ENCODE results near the gene GPR146.

The GPR146 gene

DNA sequence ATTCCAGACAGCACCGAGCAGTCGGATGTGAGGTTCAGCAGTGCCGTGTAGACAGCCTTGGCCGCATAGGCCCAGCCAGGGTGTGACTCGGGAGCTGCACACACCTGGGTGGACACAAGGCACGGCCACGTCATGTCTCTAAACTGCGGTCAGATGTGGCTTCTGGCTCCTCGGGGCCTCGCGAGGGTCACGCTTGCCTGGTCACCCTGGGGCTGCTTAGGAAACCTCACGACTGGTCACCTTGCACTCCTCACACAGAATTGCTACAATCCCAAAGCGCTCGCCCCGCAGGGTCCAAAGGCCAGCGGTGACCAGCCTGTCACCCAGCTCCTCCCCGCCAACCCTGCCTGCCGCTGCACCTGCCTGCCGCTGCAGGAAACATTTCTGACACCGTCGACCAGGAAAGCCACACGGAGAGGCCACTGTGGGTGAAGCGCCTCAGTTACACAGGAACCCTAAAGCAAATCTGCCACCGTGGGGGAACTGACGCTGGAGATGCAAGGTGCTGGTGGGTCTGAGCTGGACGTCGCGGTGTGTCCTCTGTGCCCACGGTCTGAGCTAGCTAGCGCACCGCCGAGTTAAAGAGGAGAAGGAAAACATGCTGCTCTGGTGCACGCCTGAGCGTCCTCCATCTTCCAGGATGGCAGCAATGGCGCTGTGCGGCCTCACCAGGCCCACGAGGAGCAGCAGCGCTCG, 48.6 kb downstream of the GPR146 start:
- no peak for DNase-seq (ENCODE audit: low read depth)

DNA sequence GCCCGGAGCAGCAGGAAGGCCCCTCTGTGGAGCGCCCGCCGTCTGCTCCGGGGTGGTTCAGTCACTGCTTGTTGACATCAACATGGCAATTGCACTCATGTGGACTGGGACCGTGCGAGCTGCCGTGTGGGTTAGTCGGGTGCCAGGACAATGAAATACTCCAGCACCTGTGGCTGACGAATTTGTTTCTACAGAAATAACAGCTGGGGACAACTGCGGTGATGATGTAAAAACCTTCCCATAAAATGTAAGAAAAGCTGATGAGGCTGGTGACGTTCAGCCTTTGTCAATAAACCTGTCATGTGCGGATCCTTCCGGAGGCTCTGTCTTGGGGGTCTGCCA, 49.1 kb downstream of the GPR146 start:
- no peak for DNase-seq (ENCODE audit: low read depth)

DNA sequence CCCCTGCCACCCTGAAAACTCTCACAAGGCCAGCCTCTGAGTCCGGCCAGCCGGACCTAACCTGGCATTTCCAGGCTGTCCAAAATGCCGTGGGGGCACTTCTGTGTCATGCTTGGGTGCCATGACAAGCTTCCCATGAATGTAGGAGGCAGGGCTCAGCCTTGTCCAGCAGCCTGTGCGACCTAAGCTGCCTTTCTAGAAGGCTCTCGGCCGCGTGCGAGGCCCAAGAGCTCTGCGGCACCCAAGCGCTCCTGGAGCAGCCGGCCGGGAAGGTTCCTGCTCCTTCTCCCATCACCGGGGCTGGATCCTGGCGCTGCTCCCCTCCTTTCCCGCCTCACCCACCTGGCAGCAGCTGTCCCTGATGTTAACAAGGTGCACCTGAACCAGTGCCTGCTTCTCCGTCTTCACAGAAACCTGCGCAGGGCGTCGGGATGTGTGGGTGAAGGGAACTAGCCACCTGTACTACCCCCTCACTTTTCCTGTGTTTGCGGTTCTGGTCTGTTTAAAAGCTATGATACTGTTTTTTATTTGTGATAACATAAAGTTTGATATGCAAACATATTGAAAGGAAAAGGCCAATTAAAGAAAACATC, 49.7 kb downstream of the GPR146 start:
- no peak for DNase-seq (ENCODE audit: low read depth)

DNA sequence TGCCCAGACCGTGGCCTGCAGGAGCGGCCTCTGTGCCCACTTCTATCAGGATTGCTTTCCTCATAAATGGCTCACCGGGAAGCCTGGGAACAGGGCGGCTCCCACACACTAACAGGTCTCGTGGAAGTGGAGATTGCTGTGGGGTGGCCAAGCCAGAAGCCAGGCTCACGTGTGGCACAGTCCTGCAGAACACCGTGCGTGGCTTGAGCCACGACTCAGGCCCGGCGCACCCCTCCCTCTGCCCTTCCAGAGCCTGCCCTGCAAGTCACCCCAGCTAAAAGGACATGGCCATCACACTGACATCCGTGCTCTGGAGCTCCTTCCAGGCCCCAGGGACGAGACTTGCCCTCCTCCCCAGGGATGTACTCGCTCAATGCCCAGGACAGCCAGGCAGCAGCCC, 50.5 kb downstream of the GPR146 start:
- DNase-seq (ENCODE audit: low read depth): no peak

DNA sequence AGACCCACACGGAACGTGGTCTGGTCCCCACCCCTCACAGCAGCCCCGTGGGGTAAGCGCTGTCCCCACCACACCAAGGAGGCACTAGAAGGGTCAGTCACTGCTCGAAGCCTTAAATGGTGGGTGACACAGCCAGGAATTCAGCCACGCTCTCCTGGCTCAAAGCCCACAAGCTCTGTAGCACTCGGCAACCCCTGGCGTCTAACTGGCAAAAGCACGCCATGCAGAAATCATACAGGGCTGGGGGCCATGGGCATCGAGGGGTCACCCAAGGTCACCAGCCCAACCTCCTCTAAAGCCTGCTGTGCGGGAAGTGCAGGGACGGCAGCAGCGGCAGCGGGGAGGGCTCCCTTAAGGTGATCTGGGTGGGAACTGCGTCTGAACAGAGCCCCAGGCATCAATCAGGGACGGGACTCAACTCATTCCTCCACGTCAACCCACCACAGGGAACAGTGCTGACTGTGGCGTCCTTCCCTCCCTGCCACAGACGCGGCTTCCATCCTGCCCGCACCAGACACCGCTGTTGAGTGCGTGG, 51.3 kb downstream of the GPR146 start:
- DNase-seq (ENCODE audit: low read depth): no peak

DNA sequence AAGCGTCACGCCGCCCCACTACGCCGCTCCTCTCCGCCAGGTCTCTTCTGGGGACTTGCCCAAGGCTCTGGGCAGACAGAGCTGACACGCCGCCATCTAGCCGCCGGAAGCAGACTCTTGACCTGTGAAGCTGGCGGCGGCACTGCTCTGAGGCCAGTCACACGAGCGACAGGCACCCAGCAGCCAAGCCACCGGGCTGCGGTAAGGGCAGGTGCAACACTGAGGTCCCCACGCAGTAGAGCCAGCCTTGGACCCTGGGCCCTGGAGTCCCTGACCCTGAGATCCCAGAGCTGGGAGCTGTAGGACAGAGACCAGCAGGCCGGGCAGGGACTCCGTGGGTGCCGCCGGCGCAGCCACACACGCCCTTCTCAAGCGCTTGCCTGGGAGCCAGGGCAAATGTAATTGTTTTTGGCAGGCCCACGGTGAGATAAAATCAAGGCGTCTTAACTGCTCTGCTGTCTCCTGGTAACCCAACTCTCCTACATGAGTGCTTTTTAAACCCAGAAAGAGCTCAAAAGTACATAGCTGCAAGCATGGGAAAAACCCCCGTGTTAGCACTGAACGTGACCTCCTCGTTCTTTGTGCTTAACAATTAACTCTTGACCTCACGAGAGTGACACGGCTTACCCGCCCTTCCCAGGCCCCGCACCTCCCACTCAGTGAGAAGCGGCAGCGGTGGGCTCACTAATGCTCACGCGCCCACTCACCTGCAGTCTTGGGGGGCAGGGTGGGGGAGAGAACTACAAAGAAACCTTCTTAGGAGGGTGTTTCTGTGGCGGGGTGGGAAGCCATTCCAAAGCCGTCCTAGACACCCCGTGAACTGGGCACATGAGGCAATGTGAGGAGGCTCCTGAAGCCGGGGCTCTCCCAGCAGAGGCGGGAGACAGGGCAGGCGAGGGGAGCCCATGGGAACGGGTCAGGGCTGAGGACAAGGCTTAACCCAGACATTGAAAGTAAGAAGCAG, 52.1 kb downstream of the GPR146 start:
- DNase-seq (ENCODE audit: low read depth): no peak

DNA sequence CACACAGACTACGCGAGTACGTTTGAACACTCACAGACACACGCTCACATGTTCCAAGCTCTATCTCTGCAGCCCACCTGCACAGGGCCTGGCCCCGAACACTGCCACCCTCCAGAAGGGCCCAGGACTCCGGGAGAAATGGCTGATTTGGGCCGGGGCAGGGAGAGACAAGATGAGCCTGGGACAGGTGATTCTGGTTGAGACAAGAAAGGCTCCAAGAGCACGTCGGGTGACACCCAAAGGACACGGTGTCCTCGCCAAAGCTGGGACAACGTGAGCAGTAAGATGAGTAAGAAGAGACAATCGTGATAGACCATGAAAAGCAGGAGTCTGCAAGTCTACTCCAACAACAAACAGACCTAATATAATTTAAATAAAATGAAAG, 52.8 kb downstream of the GPR146 start:
- DNase-seq (ENCODE audit: low read depth): no peak

DNA sequence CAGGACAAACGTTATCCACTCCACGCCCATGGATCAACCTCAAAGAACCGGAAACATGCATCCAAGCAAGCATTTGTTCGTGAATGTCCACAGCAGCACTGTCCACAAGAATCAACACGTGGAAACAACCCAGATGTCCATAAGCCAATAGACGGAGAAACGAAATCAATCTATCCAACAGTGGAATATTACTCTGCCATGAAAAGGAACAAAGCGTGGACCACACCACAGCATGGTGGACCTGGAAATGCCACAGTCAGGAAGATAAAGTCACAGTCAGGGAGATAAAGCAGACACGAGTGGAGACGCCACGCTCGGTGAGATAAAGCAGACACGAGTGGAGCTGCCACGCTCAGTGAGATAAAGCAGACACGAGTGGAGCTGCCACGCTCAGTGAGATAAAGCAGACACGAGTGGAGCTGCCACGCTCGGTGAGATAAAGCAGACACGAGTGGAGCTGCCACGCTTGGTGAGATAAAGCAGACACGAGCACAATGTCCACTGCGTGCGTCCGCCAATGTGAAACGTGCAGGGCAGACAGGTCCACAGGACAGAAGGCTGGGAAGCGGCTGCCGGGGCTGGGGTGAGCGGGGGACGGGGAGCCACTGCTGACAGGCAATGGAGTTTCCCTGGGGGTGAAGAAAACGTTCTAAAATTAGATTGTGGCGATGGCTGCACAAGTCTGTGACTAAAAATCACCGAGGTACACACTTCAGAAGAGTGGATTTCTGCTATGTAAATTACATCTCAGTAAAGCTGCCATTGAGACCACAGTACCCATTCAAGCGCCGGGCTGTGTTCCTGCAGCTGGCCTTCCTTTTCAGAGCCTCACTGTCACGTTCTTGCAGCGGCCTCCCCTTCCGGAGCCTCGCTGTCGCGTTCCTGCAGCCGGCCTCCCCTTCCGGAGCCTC, 54.2 kb downstream of the GPR146 start:
- no peak for DNase-seq (ENCODE audit: low read depth)

DNA sequence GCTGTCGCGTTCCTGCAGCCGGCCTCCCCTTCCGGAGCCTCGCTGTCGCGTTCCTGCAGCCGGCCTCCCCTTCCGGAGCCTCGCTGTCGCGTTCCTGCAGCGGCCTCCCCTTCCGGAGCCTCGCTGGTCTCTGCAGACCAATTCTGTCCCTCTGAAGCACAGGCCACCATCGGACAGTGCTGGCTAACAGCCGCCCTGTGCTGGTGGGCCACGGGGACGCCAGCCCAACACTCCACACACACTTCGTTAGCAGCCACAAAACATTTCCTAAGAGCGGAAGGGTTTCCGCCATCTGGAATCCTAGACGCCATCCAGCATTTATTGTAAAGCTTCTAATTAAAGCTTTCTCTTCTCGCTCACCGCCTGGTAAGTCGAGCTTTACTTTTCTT, 54.8 kb downstream of the GPR146 start:
- no peak for DNase-seq (ENCODE audit: low read depth)

DNA sequence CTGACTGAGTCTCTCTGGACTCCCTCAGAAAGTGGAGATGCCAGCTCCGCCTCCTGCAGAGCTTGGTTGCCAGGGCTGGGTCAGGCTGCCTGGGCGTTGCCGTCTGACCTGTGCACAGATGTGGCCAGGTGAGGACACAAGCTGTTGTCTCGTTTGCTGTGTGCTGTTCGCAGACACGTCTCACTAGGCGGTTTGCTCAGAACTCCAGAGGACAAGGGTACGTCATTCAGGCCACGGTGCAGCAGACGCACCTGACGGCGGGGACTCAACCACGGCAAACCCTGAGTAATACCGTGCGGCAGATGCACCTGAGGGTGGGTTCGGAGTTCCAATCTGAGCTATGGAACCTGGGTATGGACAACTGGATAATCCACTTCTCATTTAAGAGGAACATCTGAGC, 55.3 kb downstream of the GPR146 start:
- no peak for DNase-seq (ENCODE audit: low read depth)

DNA sequence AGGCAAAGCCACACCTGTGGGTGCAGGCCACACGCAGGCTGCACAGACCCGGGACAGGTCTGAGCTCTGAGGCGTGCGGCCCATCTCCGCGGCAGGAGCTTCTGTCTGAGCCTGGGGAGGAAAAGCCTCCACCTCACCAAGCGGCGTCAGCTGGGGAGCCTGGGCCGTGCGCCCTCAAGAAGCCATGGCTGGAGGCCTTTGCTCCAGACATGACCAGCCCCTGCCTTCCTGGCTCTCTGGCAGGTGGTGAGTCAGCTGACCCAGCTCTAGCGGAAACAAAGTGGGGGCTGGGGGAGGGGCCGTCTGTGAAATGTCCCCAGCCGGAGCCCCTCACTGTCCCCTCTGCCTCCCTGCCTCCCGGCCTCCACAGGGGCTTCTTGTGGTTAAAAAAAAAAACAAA, 56.0 kb downstream of the GPR146 start:
- no peak for DNase-seq (ENCODE audit: low read depth)

DNA sequence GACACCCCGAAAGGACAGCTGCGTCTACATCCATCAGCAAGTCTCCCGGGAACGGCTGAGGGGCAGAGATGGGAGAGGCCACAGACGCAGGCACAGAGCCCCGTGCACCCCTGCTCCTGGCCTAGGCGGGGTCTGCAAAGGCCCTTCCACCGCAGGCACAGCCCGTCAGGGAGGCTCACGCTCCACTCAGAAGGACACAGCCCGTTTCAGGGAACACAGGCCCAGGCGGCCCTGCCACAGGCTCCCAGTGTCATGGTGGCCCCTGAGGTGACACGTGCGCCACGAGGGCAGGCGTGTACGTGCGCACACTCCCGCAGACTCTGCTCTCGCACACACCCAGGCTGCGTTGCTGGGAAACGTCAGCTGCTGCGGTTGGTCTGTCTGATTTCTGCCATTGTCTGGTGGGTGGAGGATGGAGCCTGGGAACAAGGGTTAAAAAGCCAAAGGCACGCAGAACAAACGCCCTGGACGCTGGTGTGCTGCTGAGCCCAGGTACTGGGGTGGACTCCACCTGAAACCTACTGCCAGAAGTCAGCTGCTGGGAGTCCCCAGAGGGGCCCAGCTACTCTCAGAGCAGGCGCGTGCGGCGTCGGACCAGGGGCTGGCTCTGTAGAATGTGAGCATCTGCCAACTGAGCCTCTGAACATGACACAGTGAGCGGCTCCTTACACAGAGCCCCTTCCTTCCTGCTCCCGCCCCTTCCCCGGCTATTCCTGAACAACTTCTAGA, 56.7 kb downstream of the GPR146 start:
- no peak for DNase-seq (ENCODE audit: low read depth)

DNA sequence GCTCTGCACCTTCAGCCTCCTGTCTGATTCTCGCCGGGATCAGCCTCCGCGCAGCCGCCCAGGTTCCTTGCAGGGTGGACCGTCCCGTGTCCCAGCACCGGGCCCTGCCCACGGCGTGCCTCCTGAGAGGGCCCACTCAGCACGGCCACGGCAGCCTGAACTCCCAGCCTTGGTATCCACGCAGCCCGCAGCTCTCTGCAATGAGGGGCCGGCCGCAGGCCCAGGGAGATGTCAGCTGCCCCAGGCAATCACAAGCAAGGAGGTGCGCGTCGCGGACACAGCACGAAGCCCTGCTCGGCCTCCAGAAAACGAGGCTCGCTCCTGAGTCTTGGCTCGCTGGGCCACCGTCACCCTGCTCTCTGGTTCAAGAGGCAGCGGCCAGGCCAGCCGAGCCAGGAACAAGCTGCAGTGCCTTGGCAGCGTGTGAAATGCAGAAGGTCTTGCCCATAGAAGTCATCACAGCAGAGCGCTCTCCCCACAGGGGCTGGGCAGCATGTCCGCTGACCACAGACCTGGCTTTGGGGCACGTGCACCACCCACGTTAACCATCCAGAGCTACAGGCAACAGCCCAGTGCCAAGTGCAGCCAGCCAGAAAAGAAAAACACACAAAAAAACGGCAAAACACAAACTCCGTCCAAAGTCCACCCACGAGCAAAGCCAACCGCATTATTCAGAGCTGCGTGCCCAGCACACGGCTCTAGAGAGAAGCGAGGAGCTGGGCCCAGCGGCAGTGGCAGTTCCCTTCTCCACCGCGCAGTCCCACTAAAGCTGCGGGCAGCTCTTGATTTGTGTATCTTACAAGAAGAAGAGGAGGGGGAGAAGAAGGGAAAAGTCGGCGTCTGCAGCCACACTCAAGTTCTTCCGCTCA, 57.5 kb downstream of the GPR146 start:
- no peak for DNase-seq (ENCODE audit: low read depth)

DNA sequence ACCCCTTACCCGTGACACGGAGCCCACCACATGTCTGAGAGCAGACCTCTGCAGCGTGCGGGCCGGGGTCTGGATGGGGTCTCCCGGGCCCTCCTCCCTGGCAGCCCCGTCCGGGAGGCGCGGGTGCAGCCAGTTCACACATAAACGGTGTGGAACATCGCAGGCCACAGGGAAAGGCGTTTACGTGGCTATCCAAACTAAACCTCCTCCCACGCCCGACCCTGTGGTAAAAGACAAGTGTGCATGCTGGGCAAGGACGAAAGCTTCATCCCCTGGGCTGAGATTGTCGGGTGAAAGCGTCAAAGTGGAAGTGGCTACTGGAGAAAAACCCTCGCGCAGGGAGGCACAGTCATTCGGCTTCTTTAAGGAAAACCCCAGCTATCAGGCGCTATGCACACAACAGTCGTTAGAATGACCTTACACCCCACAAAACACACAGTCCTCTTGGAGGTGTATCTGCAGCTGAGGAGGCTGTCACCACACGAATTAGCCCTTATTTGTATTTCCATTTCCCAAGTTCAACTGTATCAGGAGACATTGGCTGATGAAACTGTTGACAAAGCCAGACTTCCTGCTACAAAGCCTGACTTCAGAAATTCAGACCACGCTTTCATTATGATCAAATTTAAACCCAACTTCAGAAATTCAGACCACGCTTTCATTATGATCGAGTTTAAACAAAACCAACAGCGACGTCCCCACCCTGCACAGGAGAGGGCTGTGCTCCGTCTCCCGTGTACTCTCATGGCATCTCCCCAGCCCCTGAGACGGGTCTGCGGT, 58.9 kb downstream of the GPR146 start:
- DNase-seq (ENCODE audit: low read depth): no peak

DNA sequence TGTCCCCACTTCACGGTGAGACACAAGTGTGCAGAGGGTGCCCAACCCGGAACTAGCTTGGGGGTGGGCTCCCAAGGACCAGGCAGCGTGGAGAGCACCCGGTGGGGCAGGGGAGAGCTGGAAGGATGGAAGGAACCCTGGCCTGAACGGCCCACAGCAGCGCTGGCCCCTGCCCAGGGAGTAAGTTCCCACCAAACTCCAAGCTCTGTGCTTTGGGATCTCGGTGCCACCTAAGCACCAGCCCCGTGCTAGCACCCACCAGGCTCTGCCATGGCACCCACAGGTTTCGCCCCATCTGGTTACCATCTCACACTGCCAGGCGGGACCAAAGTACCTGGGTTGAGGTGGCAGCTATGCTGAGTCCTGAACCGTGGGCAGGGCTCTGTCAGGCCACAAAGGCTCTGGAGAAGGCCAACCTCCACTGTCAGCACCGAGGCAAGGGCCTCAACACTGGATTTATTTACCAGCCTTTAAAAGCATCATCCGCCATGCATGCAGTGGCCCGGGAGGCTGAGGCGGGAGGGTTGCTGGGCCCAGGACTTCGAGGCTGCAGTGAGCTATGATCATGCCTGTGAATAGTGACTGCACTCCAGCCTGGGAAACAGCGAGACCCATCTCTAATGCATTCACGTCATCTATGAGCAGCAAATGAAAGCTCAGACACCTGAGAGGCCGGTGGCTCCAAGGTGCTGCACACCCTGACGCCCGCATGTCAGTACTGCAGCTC, 59.6 kb downstream of the GPR146 start:
- DNase-seq (ENCODE audit: low read depth): no peak

DNA sequence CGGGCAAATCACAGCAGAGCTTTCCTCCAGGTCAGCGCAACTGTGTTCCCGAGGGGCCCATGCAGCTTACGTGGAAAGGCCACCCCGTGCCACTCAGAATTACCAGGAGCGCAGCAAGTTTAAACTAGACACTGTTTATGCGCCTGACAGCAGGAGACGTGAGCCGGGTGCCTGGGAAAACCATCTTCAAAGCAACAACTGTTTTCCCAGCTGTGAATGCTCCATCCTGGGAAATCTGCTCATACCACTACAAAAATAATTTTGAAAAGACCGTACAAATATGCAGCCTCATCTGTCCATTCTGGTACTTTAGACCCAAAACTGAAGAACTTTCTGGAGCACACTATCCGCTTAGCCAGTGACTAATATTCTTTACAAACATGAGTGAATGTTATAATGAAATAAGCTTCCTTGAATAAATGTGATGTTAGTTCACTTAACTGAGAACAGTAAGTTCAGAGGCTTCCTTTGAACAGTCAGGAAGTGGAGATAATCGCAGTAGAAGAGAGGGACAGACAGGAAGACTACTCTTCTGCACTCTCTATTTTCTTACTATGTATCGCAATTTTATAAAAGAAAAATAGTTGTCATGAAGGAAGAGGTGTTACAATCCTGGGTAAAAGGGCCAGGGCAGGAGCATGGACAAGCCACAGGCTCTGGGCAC, 60.3 kb downstream of the GPR146 start:
- no peak for DNase-seq (ENCODE audit: low read depth)

DNA sequence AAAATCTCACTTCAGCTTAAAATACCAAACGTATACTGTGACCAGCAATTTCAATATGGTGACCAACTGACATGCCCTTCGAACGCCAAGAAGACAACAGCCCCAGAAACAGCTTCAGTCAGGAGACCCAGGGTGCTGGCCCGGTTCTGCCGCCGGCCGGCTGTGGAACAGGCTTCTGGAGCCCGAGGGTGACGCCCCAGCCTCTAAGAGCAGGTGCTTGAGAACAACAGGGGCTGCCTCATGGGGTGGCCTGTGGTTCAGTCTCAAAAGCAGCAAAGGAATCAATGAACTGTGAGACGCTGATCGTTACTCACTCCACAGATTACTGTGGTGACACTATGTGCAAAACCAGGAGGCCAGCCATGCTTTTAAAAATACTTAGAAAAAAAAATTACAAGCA, 60.8 kb downstream of the GPR146 start:
- DNase-seq (ENCODE audit: low read depth): no peak

Data from EH (cell line).